B cell (primary cell): ENCODE measurements around the gene SOCS3. TPM values are rescaled to one million over a fixed set of nuclear protein-coding genes. Genes with fewer than 3 reads are reported as not detected.

ENCODE experiments used
- ATAC-seq: fragments of 200-7000 bp; cut with Tn5 transposase; one replicate; pipeline ENCODE4 v1.10.0; 2021; ENCODE audit warnings: low read depth, mild to moderate bottlenecking, moderate number of reproducible peaks, moderate library complexity
- CTCF ChIA-PET: fragments of 350-600 bp; sonication (Branson Sonifier 250); formaldehyde crosslinking; loops from one replicate; lab custom pipeline; 2021; ENCODE audit warnings: antibody characterized with exemption, inconsistent platforms; lab: Charles Lee
- POLR2A ChIA-PET: fragments of 350-600 bp; sonication (Branson Sonifier 250); formaldehyde crosslinking; loops from one replicate; lab custom pipeline; 2021; ENCODE audit warnings: antibody characterized with exemption; lab: Charles Lee
- DNase-seq: peaks from one replicate; pipeline ENCODE4 v3.0.0; 2013
- H2AFZ ChIP-seq: 2 replicates; pipeline ENCODE4 v1.6.1; 2012; ENCODE audit warnings: mild to moderate bottlenecking, low read depth, low read length; ENCODE audit not compliant: insufficient read depth, poor library complexity, severe bottlenecking
- H3K27ac ChIP-seq, 2 donors: 1 replicate in 1 of 2; 2 replicates in 1 of 2; pipeline ENCODE4 v1.5.1; 2012 to 2013; ENCODE audit warnings: low read length in 2 of 2, mild to moderate bottlenecking in 2 of 2, moderate library complexity in 1 of 2
- H3K27me3 ChIP-seq, 4 experiments: fragments of 200-600 bp in 1 of 4; sonication (generic) in 1 of 4; replicated peaks in 1 of 4; 1 replicate in 2 of 4; 2 replicates in 2 of 4; pipeline versions ENCODE4 v1.6.1 to v1.7.0; 2013 to 2016; ENCODE audit warnings: low read length in 3 of 4, mild to moderate bottlenecking in 2 of 4, mixed read lengths in 1 of 4, moderate library complexity in 1 of 4; ENCODE audit not compliant: insufficient read depth in 4 of 4, control insufficient read depth in 3 of 4; ENCODE audit errors: control extremely low read depth in 1 of 4
- H3K36me3 ChIP-seq, 2 experiments: replicated peaks in 1 of 2; 1 replicate in 1 of 2; 2 replicates in 1 of 2; pipeline versions ENCODE4 v1.6.1 to v1.7.1; 2013; ENCODE audit warnings: low read length in 1 of 2; ENCODE audit not compliant: insufficient read depth in 2 of 2, control insufficient read depth in 1 of 2; ENCODE audit errors: control extremely low read depth in 1 of 2, extremely low read depth in 1 of 2
- H3K4me1 ChIP-seq, 2 donors: fragments of 200-600 bp in 1 of 2; sonication (generic) in 1 of 2; 1 replicate in 1 of 2; 2 replicates in 1 of 2; pipeline versions ENCODE4 v1.5.1 to v1.6.1; 2013 to 2017; ENCODE audit warnings: low read length in 2 of 2; ENCODE audit not compliant: control insufficient read depth in 2 of 2, insufficient read depth in 2 of 2
- H3K4me2 ChIP-seq: replicated peaks from 2 replicates; pipeline ENCODE3; 2012; ENCODE audit warnings: mild to moderate bottlenecking, low read depth, low read length; ENCODE audit not compliant: poor library complexity, severe bottlenecking
- H3K4me3 ChIP-seq, 5 experiments: fragments of 200-600 bp in 1 of 5; sonication (generic) in 1 of 5; 1 replicate in 3 of 5; 2 replicates in 2 of 5; pipeline versions ENCODE4 v1.5.1 to v1.7.0; 2011 to 2016; ENCODE audit warnings: low read length in 4 of 5, mild to moderate bottlenecking in 4 of 5, low read depth in 2 of 5, control low read depth in 1 of 5, moderate library complexity in 1 of 5; ENCODE audit not compliant: insufficient read depth in 1 of 5; ENCODE audit errors: control extremely low read depth in 1 of 5, extremely low read depth in 1 of 5
- H3K79me2 ChIP-seq: fragments of 200-600 bp; sonication (generic); one replicate; pipeline ENCODE4 v1.6.0; 2016; ENCODE audit warnings: low read length; ENCODE audit not compliant: control insufficient read depth, insufficient read depth
- H3K9ac ChIP-seq: fragments of 200-600 bp; sonication (generic); 2 replicates; pipeline ENCODE4 v1.6.1; 2017; ENCODE audit warnings: mild to moderate bottlenecking, low read length, moderate library complexity
- H3K9me3 ChIP-seq, 3 donors: one replicate each; pipeline versions ENCODE4 v1.6.1 to v1.7.1; 2013; ENCODE audit warnings: low read length in 2 of 3; ENCODE audit not compliant: control insufficient read depth in 2 of 3, insufficient read depth in 1 of 3; ENCODE audit errors: control extremely low read depth in 1 of 3
- H4K20me1 ChIP-seq: 2 replicates; pipeline ENCODE4 v1.6.0; 2012; ENCODE audit warnings: mild to moderate bottlenecking, low read length; ENCODE audit not compliant: insufficient read depth, control insufficient read depth, poor library complexity, severe bottlenecking
- H3K27ac Mint-ChIP-seq: one replicate; pipeline ENCODE4 v1.8.0; 2021; ENCODE audit warnings: mixed read lengths
- H3K27me3 Mint-ChIP-seq: one replicate; pipeline ENCODE4 v1.8.0; 2021; ENCODE audit warnings: mixed read lengths
- H3K4me1 Mint-ChIP-seq: one replicate; pipeline ENCODE4 v1.8.0; 2021; ENCODE audit warnings: mixed read lengths
- H3K4me3 Mint-ChIP-seq: one replicate; pipeline ENCODE4 v1.8.0; 2021; ENCODE audit warnings: mixed read lengths
- H3K9me3 Mint-ChIP-seq: one replicate; pipeline ENCODE4 v1.8.0; 2022; ENCODE audit warnings: mixed read lengths; ENCODE audit not compliant: insufficient read depth
- EZH2 ChIP-seq: IDR thresholded peaks from 2 replicates; pipeline ENCODE4 v1.6.1; 2012; ENCODE audit warnings: borderline replicate concordance, low read depth, mild to moderate bottlenecking, moderate library complexity, low read length; ENCODE audit not compliant: insufficient read depth, poor library complexity, severe bottlenecking
- WGBS: methylation state at CpG from one replicate; pipeline ENCODE4 v1.1.5; 2013; ENCODE audit warnings: missing lambda C conversion rate; ENCODE audit not compliant: insufficient coverage; 5-methylcytosine and 5-hydroxymethylcytosine counted together
- intact Hi-C: fragments of 100-400 bp; cut with micrococcal nuclease; formaldehyde crosslinking; loops from one replicate; pipeline ENCODE4 v1.10.0; 2022
- polyA plus RNA-seq: library from polyadenylated mRNA; depleted of rRNA; stranded (reverse); fragments of >200 nt; gene quantifications from 2 replicates; pipeline ENCODE4 v1.2.3, GENCODE V29; 2012
- total RNA-seq, 2 donors: library from RNA; stranded (reverse); fragments of 120-200 nt in 1 of 2; gene quantifications; 1 replicate in 1 of 2; 2 replicates in 1 of 2; pipeline versions ENCODE4 v1.2.3 to v1.2.4, GENCODE V29; 2013 to 2022
- TF ChIP-seq, protein P1 (sequence below): fragments of 200-600 bp; IDR thresholded peaks from one replicate; pipeline ENCODE4 v1.8.0; 2022; ENCODE audit warnings: antibody characterized with exemption, mild to moderate bottlenecking

The SOCS3 gene
- total and polyA plus RNA-seq, 2 donors (not counting 1 experiment from before 2014, with no cell fraction given): 41.8 to 67.6 TPM

DNA sequence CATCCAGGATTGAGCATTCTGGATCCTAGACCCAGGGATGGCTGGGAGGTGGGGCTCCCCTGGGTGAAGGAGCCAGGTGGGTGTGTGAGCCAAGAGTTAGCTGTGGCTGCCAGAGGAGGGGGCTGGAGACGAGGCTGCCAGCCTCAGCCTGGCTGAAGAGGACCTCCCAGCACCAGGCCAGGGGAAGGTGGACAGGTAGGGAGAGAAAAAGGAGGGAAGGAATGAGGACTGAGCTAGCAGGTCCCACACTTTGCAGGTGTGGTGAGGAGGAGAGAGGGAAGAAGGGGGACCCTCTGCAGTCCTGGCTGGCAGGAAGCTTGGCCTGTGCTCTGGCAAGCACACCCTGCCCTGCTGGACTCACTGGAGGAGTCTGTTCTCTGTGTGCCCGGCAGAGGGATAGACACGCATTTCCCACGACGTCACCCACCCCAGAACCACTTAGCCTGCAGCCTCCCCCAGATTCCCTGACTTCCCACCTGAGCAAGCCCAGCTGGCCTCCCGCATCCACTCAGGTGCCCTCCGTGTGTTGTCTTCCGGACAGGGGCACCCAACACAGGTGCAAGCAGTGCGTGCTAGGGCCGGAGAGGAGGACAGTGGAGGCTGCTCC, 42.0 kb downstream of the SOCS3 start:
- H3K4me2 ChIP-seq: peak overlapping the region; percentile 37
- 86% methylated on average over 8 of the region's 10 CpGs for WGBS
- H3K4me3 ChIP-seq: no peak overlapping the region
- no peaks in the 10 kb centered on the region for H3K9me3 ChIP-seq
- Mint-ChIP-seq H3K9me3 (no peaks in the 10 kb centered on the region), H3K27me3 (peaks cover 11% of the 10 kb centered on the region), H3K4me1 (peaks cover 35% of the 10 kb centered on the region), H3K4me3 (no peak overlapping the region), H3K27ac (peak overlapping the region; percentile 41)
- CTCF ChIA-PET: interaction anchor here (1.6 kb wide), 1 partner anchor 104 kb away, joined by 3 read pairs; no protein-coding TSS in a partner anchor
- no peak for TF ChIP-seq EZH2
- TF ChIP-seq, protein P1, sequence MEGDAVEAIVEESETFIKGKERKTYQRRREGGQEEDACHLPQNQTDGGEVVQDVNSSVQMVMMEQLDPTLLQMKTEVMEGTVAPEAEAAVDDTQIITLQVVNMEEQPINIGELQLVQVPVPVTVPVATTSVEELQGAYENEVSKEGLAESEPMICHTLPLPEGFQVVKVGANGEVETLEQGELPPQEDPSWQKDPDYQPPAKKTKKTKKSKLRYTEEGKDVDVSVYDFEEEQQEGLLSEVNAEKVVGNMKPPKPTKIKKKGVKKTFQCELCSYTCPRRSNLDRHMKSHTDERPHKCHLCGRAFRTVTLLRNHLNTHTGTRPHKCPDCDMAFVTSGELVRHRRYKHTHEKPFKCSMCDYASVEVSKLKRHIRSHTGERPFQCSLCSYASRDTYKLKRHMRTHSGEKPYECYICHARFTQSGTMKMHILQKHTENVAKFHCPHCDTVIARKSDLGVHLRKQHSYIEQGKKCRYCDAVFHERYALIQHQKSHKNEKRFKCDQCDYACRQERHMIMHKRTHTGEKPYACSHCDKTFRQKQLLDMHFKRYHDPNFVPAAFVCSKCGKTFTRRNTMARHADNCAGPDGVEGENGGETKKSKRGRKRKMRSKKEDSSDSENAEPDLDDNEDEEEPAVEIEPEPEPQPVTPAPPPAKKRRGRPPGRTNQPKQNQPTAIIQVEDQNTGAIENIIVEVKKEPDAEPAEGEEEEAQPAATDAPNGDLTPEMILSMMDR: no peak
- peaks cover 0 to 33% (median 3%) of the 10 kb centered on the region in 4 experiments for H3K27me3 ChIP-seq
- POLR2A ChIA-PET: interaction anchor here (0.7 kb wide), 1 partner anchor 67 kb away, joined by 3 read pairs; no protein-coding TSS in a partner anchor
- no peak overlapping the region for H3K9ac ChIP-seq
- no peak overlapping the region for H2AFZ ChIP-seq
- H3K79me2 ChIP-seq: no peaks in the 10 kb centered on the region
- no peak overlapping the region for H3K27ac ChIP-seq
- intact Hi-C loops: no loop called here
- ATAC-seq: no peak
- peaks cover 35 to 41% of the 10 kb centered on the region in 2 donors for H3K4me1 ChIP-seq
- H4K20me1 ChIP-seq: no peaks in the 10 kb centered on the region
- no peaks in the 10 kb centered on the region for H3K36me3 ChIP-seq
- no peak for DNase-seq
